ENCODE results near the gene RSKR.
"Not testable (repeated sequence)": the region's sequence is repeated elsewhere in the genome, so short reads cannot be mapped to it uniquely, and the experiment has no call there.

RSKR gene

DNA sequence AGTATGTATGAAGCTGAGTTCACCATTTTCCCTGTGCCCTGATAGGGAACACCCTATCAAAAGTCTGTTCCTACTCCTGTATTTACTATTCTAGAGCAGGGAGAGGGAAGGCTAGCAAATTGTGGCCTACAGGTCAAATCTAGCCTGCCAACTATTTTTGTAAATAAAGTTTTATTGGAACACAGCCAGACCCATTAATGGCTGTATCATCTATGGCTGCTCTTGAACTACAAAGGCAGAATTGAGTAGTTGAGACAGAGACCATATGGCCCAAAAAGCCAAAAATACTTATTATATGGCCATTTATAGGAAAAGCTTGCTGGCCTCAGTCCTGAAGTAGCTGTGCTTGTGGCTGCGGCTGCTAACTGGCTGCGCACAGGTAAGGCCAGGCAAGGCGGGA is 33.0 kb downstream of the RSKR start:
- H3K4me3 ChIP-seq (ENCODE audit: control insufficient read depth, low read depth, low read length): no peak overlapping the region
- no peak for DNase-seq (ENCODE audit: low read depth)
- TF ChIP-seq, protein P1, sequence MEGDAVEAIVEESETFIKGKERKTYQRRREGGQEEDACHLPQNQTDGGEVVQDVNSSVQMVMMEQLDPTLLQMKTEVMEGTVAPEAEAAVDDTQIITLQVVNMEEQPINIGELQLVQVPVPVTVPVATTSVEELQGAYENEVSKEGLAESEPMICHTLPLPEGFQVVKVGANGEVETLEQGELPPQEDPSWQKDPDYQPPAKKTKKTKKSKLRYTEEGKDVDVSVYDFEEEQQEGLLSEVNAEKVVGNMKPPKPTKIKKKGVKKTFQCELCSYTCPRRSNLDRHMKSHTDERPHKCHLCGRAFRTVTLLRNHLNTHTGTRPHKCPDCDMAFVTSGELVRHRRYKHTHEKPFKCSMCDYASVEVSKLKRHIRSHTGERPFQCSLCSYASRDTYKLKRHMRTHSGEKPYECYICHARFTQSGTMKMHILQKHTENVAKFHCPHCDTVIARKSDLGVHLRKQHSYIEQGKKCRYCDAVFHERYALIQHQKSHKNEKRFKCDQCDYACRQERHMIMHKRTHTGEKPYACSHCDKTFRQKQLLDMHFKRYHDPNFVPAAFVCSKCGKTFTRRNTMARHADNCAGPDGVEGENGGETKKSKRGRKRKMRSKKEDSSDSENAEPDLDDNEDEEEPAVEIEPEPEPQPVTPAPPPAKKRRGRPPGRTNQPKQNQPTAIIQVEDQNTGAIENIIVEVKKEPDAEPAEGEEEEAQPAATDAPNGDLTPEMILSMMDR (IDR thresholded peaks at IDR 0.05; ENCODE audit: control insufficient read depth, insufficient read depth, low read depth, low read length, missing control alignments): no peak

DNA sequence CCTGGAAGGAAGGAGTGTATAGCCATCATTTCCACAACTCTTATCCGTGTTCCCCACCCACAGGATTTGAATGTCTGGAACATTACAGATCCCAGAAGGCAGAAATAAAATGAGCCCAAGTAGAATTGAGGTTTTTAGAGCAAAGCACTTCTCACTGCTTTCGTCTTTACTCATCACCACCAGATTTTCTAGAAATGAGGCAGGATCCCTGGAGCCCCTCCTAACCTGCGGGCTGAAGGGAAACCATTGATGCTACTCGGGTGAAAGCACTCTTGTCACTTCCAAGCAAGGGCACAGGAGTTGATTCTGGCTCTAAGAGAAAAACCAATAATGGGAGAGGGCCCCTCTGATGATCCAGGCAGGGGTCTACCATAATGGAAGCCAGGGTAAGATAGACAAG is 34.5 kb downstream of the RSKR start:
- no peak for DNase-seq (ENCODE audit: low read depth)
- TF ChIP-seq, protein P1 (IDR thresholded peaks at IDR 0.05; ENCODE audit: control insufficient read depth, insufficient read depth, low read depth, low read length, missing control alignments): no peak
- no peak overlapping the region for H3K4me3 ChIP-seq (ENCODE audit: control insufficient read depth, low read depth, low read length)

DNA sequence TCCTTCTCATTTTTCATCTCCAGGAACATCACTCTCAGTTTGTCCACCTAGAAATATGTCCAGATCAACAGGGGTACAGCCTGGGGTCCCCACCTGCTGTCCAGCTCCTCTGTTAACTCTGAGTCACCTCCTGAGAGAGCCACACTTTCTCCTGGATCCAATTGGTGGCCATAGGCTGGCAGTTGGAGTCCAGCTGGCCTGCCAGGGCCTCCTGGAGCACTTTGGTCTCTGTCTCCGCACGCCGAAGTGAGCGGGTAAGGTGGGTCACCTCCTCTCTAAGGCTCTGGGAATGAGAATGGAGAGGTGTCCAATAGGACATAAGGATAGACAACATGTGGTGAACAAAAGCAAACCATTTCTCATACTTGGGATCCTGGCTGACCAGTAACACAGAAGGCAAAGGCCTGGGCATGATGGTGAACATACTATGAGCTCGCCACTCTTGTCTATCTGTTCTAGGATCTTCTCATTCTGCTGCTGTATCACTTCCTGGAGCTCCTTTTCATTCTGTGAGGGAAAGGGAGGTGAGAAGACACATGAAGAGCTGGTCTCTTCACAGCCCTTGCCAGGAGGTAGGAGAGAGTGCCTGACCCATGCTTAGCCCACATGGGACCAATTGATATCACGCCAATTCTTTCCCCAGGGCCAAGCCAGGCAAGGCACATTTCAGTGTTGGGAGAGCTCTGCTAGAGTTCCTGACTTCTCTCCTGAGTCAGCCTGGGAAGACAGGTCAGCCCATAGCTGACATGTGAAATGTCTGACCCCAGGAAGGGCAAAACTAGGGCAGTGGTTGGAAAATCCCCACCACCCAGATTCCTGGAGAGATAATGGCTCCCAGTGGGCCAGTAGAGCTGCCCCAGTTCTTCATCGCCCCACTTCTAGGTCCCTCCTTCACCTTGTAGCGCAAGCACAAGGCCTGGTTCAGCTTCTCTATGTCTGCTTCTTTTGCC is 35.5 kb downstream of the RSKR start:
- H3K4me3 ChIP-seq (ENCODE audit: control insufficient read depth, low read depth, low read length): no peak overlapping the region
- TF ChIP-seq, protein P1 (IDR thresholded peaks at IDR 0.05; ENCODE audit: control insufficient read depth, insufficient read depth, low read depth, low read length, missing control alignments): no peak
- no peak for DNase-seq (ENCODE audit: low read depth)

DNA sequence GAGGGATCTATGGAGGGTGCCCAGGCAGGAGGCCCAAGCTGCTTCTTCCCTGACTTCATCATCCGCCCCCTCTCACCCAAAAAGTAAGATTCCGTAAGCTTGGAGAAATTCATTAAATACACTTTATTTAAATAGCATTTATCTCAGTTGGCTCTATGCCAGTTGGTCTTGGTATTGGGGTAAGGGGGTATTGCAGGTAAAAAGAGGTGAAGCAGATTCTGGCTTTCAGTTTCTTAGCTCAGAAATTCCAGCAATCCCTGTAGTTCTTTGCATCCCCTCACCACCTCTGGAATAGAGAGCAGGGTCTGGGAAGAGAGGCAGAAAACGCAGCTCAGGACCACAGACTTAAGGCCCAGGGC is 36.5 kb downstream of the RSKR start:
- no peak overlapping the region for H3K4me3 ChIP-seq (ENCODE audit: control insufficient read depth, low read depth, low read length)
- TF ChIP-seq, protein P1 (IDR thresholded peaks at IDR 0.05; ENCODE audit: control insufficient read depth, insufficient read depth, low read depth, low read length, missing control alignments): no peak
- DNase-seq (ENCODE audit: low read depth): no peak

DNA sequence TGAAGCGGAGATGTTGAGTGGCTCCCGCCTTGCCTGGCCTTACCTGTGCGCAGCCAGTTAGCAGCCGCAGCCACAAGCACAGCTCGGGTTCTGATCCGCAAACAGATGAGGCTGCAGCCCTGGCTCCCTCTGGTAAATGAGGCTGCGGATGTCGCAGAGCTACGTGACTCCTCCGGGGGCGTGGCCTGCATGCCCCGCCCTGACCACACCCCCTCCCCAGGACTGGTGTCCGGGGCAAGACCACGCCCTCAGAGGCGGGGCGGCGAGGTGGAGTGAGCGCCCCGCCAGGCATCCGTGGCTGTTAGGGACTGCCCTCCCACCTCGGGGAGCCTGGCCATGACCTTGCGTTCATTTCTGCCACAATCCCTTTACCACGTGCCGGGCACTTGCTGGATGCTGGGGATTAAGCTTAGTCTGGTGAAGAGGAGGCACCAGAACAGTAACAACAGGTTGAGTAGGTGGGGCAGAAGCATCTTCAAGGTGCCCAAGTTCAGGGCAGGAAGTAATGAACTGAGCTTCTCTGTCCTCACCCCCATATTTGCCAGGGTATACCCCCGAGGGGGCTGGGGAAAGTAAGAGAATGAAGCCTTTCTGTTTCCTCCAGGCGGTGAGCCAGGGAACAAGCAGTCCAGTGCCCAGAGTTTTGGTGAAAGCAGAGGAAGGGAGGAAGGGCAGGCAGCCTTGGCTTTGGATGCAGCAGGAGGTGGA is 37.1 kb downstream of the RSKR start, which contains the start of gene ALDOC:
Gene ALDOC (minus strand): TSS at position 138 of the 708 bp plus-strand sequence. CDS start 1,363 bp downstream, outside the sequence.
- TF ChIP-seq, protein P1 (IDR thresholded peaks at IDR 0.05; ENCODE audit: control insufficient read depth, insufficient read depth, low read depth, low read length, missing control alignments): no peak

DNA sequence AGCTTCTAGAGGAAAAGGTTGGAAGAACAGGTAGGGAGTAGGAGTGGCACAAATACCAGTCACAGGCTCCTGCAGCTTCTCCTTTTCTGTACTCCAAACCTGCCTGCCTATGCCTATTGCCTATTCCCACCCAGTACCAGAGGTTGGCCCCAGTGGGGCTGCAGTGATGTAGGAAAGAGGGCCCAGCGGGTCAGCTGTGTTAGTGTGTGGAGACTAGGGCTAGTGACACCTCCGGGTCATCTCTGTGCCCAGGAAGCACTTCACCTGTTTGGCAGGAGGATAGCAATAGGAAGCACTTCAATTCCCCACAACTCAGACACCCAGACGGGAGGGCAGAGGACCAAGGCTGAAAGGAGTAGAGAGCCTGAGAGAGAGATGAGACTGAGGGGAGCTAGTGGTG is 38.0 kb downstream of the RSKR start:
- H3K4me3 ChIP-seq (ENCODE audit: control insufficient read depth, low read depth, low read length); DNase-seq (ENCODE audit: low read depth): not testable (repeated sequence)

More for the DNA sequence above, 37.1 kb downstream of the RSKR start, which contains the start of gene ALDOC:
- DNase-seq (ENCODE audit: low read depth): peak; percentile 63
- peak within 1 kb of the TSS; percentile 25 for H3K4me3 ChIP-seq (ENCODE audit: control insufficient read depth, low read depth, low read length)
